CD1c-positive myeloid dendritic cell (primary cell): ENCODE data around the gene PRR5.
"Not testable (repeated sequence)": the region's sequence is repeated elsewhere in the genome, so short reads cannot be mapped to it uniquely, and the experiment has no call there.

Experiments used
- DNase-seq: peaks from one replicate; pipeline ENCODE4 v3.0.0-alpha.2; 2016; ENCODE audit errors: extremely low spot score

Gene PRR5

GRCh38 chr22:44673406-44673805 is 28.6 kb upstream of the PRR5 start:
- DNase-seq = no peak

- not testable (repeated sequence) for DNase-seq
Measured at GRCh38 chr22:44676066-44676440, 26.0 kb upstream of the PRR5 start.

- DNase-seq = no peak
Measured at GRCh38 chr22:44676441-44677352, 25.3 kb upstream of the PRR5 start.

- DNase-seq = no peak
Measured at GRCh38 chr22:44677353-44677840, 24.6 kb upstream of the PRR5 start.

GRCh38 chr22:44677871-44678555 is 24.0 kb upstream of the PRR5 start:
- DNase-seq = no peak

- no peak for DNase-seq
Measured at GRCh38 chr22:44678556-44679305, 23.3 kb upstream of the PRR5 start.

- DNase-seq = not testable (repeated sequence)
Measured at GRCh38 chr22:44679306-44679647, 22.7 kb upstream of the PRR5 start.

GRCh38 chr22:44680058-44680457 is 21.9 kb upstream of the PRR5 start:
- no peak for DNase-seq

- no peak for DNase-seq
Measured at GRCh38 chr22:44680481-44680894, 21.5 kb upstream of the PRR5 start.

- DNase-seq = no peak
Measured at GRCh38 chr22:44682556-44683168, 19.3 kb upstream of the PRR5 start.

GRCh38 chr22:44683237-44683636 is 18.8 kb upstream of the PRR5 start:
- no peak for DNase-seq

GRCh38 chr22:44683881-44684280 is 18.1 kb upstream of the PRR5 start:
- no peak for DNase-seq

- peak; percentile 97 for DNase-seq
Measured at GRCh38 chr22:44684506-44685383, 17.3 kb upstream of the PRR5 start.

GRCh38 chr22:44685384-44686056 is 16.5 kb upstream of the PRR5 start:
- DNase-seq = peak; percentile 80

- DNase-seq = no peak
Measured at GRCh38 chr22:44686873-44687600, 15.0 kb upstream of the PRR5 start.

- DNase-seq = no peak
Measured at GRCh38 chr22:44689173-44689572, 12.8 kb upstream of the PRR5 start.

GRCh38 chr22:44689915-44690524 is 12.0 kb upstream of the PRR5 start:
- no peak for DNase-seq

GRCh38 chr22:44691796-44692661 is 10.0 kb upstream of the PRR5 start:
- DNase-seq = no peak
